Endothelial cell (in vitro differentiated cells): Measurements from ENCODE around the gene GEN1. TPM values are rescaled to one million over a fixed set of nuclear protein-coding genes. Genes with fewer than 3 reads are reported as not detected.
"Not testable (repeated sequence)": the region's sequence is repeated elsewhere in the genome, so short reads cannot be mapped to it uniquely, and the experiment has no call there.

ENCODE experiments used
- DNase-seq: peaks from one replicate; pipeline ENCODE4 v3.0.0; 2021; ENCODE audit warnings: low spot score
- H3K27ac Mint-ChIP-seq: one replicate; pipeline ENCODE4 v1.8.0; 2021; ENCODE audit warnings: mixed read lengths, inconsistent platforms; ENCODE audit not compliant: unreplicated experiment
- H3K27me3 Mint-ChIP-seq: one replicate; pipeline ENCODE4 v1.8.0; 2021; ENCODE audit warnings: mild to moderate bottlenecking, moderate library complexity, mixed read lengths, inconsistent platforms; ENCODE audit not compliant: unreplicated experiment
- H3K36me3 Mint-ChIP-seq: one replicate; pipeline ENCODE4 v1.8.0; 2021; ENCODE audit warnings: mild to moderate bottlenecking, low read depth, mixed read lengths, inconsistent platforms; ENCODE audit not compliant: unreplicated experiment
- H3K4me1 Mint-ChIP-seq: one replicate; pipeline ENCODE4 v1.8.0; 2021; ENCODE audit warnings: mild to moderate bottlenecking, mixed read lengths, inconsistent platforms; ENCODE audit not compliant: unreplicated experiment
- H3K4me3 Mint-ChIP-seq: one replicate; pipeline ENCODE4 v1.8.0; 2021; ENCODE audit warnings: mild to moderate bottlenecking, mixed read lengths, inconsistent platforms; ENCODE audit not compliant: unreplicated experiment
- H3K9me3 Mint-ChIP-seq: one replicate; pipeline ENCODE4 v1.8.0; 2021; ENCODE audit warnings: mixed read lengths, inconsistent platforms; ENCODE audit not compliant: unreplicated experiment
- CTCF ChIP-seq: fragments of 200-600 bp; sonication (generic); IDR thresholded peaks from one replicate; pipeline ENCODE4 v1.5.0; 2021; ENCODE audit warnings: antibody characterized with exemption; ENCODE audit not compliant: unreplicated experiment
- total RNA-seq: library from RNA; stranded (reverse); fragmentation: NEBNext Ultra II Directional; extraction: Animal tissue kit (Norgen Biotek cat#: 25700); gene quantifications from one replicate; pipeline ENCODE4 v1.2.1, GENCODE V29; 2021; ENCODE audit not compliant: unreplicated experiment

The GEN1 gene
- total RNA-seq, 1 donor from 2014 or later, result 12.3 TPM

GRCh38 chr2:17821535-17822444 is 67.9 kb downstream of the GEN1 start:
- Mint-ChIP-seq H3K9me3 (no peaks in the 10 kb centered on the region), H3K36me3 (no peaks in the 10 kb centered on the region), H3K27me3 (no peaks in the 10 kb centered on the region), H3K27ac (no peak overlapping the region), H3K4me3 (no peak overlapping the region), H3K4me1 (peaks cover 4% of the 10 kb centered on the region)
- TF ChIP-seq CTCF, result no peak
- DNase-seq, result no peak

- H3K36me3 Mint-ChIP-seq, result no peaks in the 10 kb centered on the region
- H3K4me1 Mint-ChIP-seq, result peaks cover 4% of the 10 kb centered on the region
- H3K27me3 Mint-ChIP-seq, result no peaks in the 10 kb centered on the region
- no peak overlapping the region for H3K4me3 Mint-ChIP-seq
- H3K27ac Mint-ChIP-seq, result no peak overlapping the region
- no peak for DNase-seq
- TF ChIP-seq CTCF, result no peak
- H3K9me3 Mint-ChIP-seq, result no peaks in the 10 kb centered on the region
These were observed 68.6 kb downstream of the GEN1 start for GRCh38 chr2:17822445-17823117.

DNA sequence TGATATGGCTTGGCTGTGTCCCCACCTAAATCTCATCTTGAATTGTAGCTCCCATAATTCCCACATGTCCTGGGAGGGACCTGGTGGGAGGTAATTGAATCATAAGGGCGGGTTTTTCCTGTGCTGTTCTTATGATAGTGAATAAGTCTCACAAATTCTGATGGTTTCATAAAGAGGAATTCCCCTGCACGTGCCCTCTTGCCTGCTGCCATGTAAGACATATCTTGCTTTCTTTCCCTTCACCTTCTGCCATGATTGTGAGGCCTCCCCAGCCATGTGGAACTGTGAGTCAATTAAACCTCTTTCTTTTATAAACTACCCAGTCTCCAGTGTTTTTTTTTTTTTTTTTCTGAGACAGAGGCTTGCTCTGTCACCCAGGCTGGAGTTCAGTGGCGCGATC is 69.7 kb downstream of the GEN1 start:
- not testable (repeated sequence) for H3K4me3 Mint-ChIP-seq, H3K36me3 Mint-ChIP-seq, H3K27ac Mint-ChIP-seq, H3K4me1 Mint-ChIP-seq, H3K27me3 Mint-ChIP-seq, H3K9me3 Mint-ChIP-seq, DNase-seq

GRCh38 chr2:17827316-17827715 is 73.4 kb downstream of the GEN1 start:
- Mint-ChIP-seq H3K4me1 (peaks cover 2% of the 10 kb centered on the region), H3K36me3 (no peaks in the 10 kb centered on the region), H3K9me3 (no peaks in the 10 kb centered on the region), H3K27me3 (peaks cover 2% of the 10 kb centered on the region), H3K27ac (no peak overlapping the region), H3K4me3 (no peak overlapping the region)
- no peak for TF ChIP-seq CTCF
- no peak for DNase-seq

DNA sequence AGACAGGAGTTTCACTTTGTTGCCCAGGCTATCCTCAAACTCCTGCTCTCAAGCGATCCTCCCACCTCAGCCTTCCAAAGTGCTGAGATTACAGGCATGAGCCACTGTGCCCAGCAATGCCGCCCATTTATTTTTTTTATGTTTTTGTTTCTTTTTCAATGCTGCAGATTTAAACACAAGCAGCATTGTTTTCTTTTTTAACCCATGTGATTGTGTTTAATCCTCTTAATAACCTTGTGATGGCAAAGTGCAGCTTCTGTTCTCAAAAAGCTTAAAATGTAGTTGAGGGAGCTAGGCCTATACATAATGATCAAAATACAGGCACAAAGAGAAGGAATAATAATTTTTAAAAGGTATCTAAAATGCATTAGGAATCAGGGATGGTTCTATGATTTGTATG is 73.8 kb downstream of the GEN1 start:
- peaks cover 2% of the 10 kb centered on the region for H3K4me1 Mint-ChIP-seq
- H3K36me3 Mint-ChIP-seq, result no peaks in the 10 kb centered on the region
- no peak for DNase-seq
- no peaks in the 10 kb centered on the region for H3K9me3 Mint-ChIP-seq
- H3K27ac Mint-ChIP-seq, result no peak overlapping the region
- no peak for TF ChIP-seq CTCF
- no peak overlapping the region for H3K4me3 Mint-ChIP-seq
- H3K27me3 Mint-ChIP-seq, result peaks cover 2% of the 10 kb centered on the region
